DOHH2 (cell line): ENCODE results near the gene DCLRE1A.

Experiments
- CTCF ChIP-seq: fragments of 200-600 bp; sonication (generic); IDR thresholded peaks from one replicate; pipeline ENCODE4 v1.5.1; 2014; ENCODE audit warnings: antibody characterized with exemption, mild to moderate bottlenecking, low read depth, low read length; ENCODE audit not compliant: poor library complexity, severe bottlenecking
- EZH2phosphoT487 ChIP-seq: fragments of 200-600 bp; sonication (generic); IDR thresholded peaks from 2 replicates; pipeline ENCODE4 v1.6.1; 2017; ENCODE audit warnings: borderline replicate concordance, mild to moderate bottlenecking, antibody characterized with exemption, low read length, moderate library complexity, mixed read lengths

- TF ChIP-seq CTCF, result no peak
- TF ChIP-seq EZH2phosphoT487, result no peak
Observed at GRCh38 chr10:113819989-113820388, 33.9 kb downstream of the DCLRE1A start.
